KMS-11 (cell line): ENCODE results near the gene ABTB2.

ENCODE experiments used
- H2AFZ ChIP-seq: fragments of 200-600 bp; sonication (generic); 2 replicates; pipeline ENCODE4 v1.6.1; 2016; ENCODE audit warnings: antibody characterized with exemption, mixed run types, low read depth
- H3K27ac ChIP-seq: fragments of 200-600 bp; sonication (generic); 2 replicates; pipeline ENCODE4 v1.6.1; 2016; ENCODE audit warnings: mild to moderate bottlenecking, mixed run types
- H3K27me3 ChIP-seq: fragments of 200-600 bp; sonication (generic); 2 replicates; pipeline ENCODE4 v1.6.1; 2017; ENCODE audit warnings: mild to moderate bottlenecking, low read depth, mixed run types, moderate library complexity; ENCODE audit not compliant: insufficient read depth
- H3K36me3 ChIP-seq: fragments of 200-600 bp; sonication (generic); 2 replicates; pipeline ENCODE4 v1.6.1; 2017; ENCODE audit warnings: mild to moderate bottlenecking, mixed run types; ENCODE audit not compliant: insufficient read depth
- H3K4me1 ChIP-seq: fragments of 200-600 bp; sonication (generic); 2 replicates; pipeline ENCODE4 v1.6.1; 2016; ENCODE audit warnings: mild to moderate bottlenecking, low read depth, mixed run types; ENCODE audit not compliant: poor library complexity, severe bottlenecking
- H3K4me2 ChIP-seq: fragments of 200-600 bp; sonication (generic); 2 replicates; pipeline ENCODE4 v1.7.0; 2016; ENCODE audit warnings: mild to moderate bottlenecking, mixed run types
- H3K4me3 ChIP-seq: fragments of 200-600 bp; sonication (generic); IDR thresholded peaks from 2 replicates; pipeline ENCODE4 v1.6.1; 2017; ENCODE audit warnings: low read depth, low read length, mixed read lengths; ENCODE audit not compliant: insufficient read depth
- H3K79me2 ChIP-seq: fragments of 200-600 bp; sonication (generic); 2 replicates; pipeline ENCODE4 v1.6.1; 2016; ENCODE audit warnings: low read depth, mixed run types; ENCODE audit not compliant: insufficient read depth
- H3K9ac ChIP-seq: fragments of 200-600 bp; sonication (generic); 2 replicates; pipeline ENCODE4 v1.6.1; 2016; ENCODE audit warnings: mild to moderate bottlenecking, mixed run types
- H4K20me1 ChIP-seq: fragments of 200-600 bp; sonication (generic); 2 replicates; pipeline ENCODE4 v1.6.1; 2016; ENCODE audit warnings: mild to moderate bottlenecking, mixed run types; ENCODE audit not compliant: insufficient read depth
- TF ChIP-seq, protein P1 (sequence below): fragments of 200-600 bp; sonication (generic); conservative IDR thresholded peaks from 2 replicates; pipeline ENCODE4 v1.6.1; 2017; ENCODE audit warnings: low read depth, mild to moderate bottlenecking, antibody characterized with exemption, low read length, moderate library complexity, mixed read lengths

Gene ABTB2

DNA sequence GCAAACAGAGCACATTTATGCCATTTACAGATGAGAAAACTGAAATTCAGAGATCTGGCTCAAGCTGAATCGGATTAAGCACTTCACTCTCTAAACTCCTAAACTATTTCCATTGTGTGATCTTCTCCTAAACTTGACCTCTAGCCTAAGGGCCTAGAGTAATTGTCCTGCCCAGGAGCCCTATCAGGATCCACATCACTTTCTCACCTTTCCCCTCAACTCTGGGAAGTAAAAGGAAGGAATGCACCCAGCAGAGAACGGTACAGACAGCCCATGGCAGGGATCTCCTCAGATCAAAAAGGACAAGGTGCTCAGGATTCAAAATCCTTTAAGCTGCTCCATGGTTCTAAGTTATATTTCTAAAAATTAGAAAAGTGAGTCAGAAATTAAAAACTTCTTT, 102.7 kb downstream of the ABTB2 start:
- Histone ChIP-seq H4K20me1 (no peaks in the 10 kb centered on the region), H3K27ac (no peak overlapping the region), H3K4me3 (no peak overlapping the region), H3K4me1 (no peaks in the 10 kb centered on the region), H3K9ac (no peak overlapping the region), H3K79me2 (no peaks in the 10 kb centered on the region), H3K4me2 (no peak overlapping the region), H2AFZ (no peak overlapping the region), H3K36me3 (no peaks in the 10 kb centered on the region), H3K27me3 (no peaks in the 10 kb centered on the region)
- TF ChIP-seq, protein P1, sequence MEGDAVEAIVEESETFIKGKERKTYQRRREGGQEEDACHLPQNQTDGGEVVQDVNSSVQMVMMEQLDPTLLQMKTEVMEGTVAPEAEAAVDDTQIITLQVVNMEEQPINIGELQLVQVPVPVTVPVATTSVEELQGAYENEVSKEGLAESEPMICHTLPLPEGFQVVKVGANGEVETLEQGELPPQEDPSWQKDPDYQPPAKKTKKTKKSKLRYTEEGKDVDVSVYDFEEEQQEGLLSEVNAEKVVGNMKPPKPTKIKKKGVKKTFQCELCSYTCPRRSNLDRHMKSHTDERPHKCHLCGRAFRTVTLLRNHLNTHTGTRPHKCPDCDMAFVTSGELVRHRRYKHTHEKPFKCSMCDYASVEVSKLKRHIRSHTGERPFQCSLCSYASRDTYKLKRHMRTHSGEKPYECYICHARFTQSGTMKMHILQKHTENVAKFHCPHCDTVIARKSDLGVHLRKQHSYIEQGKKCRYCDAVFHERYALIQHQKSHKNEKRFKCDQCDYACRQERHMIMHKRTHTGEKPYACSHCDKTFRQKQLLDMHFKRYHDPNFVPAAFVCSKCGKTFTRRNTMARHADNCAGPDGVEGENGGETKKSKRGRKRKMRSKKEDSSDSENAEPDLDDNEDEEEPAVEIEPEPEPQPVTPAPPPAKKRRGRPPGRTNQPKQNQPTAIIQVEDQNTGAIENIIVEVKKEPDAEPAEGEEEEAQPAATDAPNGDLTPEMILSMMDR = no peak

DNA sequence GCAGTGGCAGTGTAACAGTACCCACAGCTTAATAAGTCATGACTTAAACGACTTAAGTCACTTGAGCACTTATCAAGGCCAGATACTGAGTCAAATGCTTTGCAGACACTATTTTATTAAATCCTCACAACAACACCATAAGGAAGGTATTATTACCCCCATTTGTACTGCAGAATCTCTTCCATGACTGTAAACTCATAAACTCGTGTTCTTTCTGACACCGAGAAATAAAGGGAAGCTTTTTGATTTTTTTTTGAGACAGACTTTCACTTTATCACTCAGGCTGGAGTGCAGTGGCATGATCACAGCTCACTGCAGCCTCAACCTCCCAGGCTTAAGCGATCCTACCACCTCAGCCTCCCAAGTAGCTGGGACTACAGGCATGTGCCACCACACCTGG, 103.8 kb downstream of the ABTB2 start:
- Histone ChIP-seq H3K27me3 (no peaks in the 10 kb centered on the region), H3K27ac (no peak overlapping the region), H3K36me3 (no peaks in the 10 kb centered on the region), H4K20me1 (no peaks in the 10 kb centered on the region), H3K4me1 (peaks cover under 1% of the 10 kb centered on the region), H3K9ac (no peak overlapping the region), H3K4me3 (no peak overlapping the region), H3K79me2 (no peaks in the 10 kb centered on the region), H3K4me2 (no peak overlapping the region), H2AFZ (no peak overlapping the region)
- TF ChIP-seq, protein P1 = no peak

DNA sequence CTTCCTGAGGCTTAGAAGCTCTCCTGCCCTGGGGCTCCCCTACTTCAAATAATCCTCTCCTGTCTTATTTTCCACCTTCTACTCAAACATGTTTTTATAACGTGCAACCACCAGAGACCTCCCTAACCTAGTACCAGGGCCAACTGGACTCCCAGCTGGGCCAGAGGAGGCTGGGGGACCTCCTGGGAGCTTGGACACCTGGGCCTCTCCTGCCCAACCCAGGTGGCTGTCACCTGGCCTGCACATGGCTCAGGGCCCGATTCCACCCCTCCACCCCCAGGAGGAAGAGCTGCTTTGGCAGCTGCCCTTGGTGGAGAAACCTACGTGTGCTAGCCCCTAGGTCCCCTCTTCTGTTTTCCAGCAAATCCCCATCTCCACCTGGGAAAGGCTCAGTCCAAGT, 105.2 kb downstream of the ABTB2 start:
- H3K4me1 ChIP-seq = peaks cover 14% of the 10 kb centered on the region
- H3K9ac ChIP-seq = no peak overlapping the region
- H4K20me1 ChIP-seq = no peaks in the 10 kb centered on the region

DNA sequence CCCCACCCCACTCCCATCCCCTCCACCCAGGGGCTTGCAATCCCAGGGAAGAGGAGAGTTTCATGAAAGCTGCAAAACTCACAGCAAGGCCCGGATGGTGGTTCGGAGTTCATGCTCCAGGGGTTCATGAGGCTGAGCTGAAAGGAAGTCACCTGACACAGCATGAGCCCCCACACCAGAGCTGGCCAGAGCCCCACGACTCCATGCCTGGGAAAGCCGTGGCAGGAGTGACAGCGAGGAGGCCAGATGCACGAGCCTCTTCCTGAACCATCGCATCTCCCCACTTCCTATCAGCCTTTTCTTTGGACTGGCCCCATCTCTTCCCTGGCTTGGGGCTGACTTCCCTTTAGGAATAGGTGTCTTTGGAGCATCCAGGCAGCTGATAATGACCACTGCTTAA, 105.8 kb downstream of the ABTB2 start:
- H3K79me2 ChIP-seq = no peaks in the 10 kb centered on the region
- H3K9ac ChIP-seq = no peak overlapping the region
- H2AFZ ChIP-seq = no peak overlapping the region
- H3K4me3 ChIP-seq = no peak overlapping the region
- no peak overlapping the region for H3K27ac ChIP-seq
- H3K27me3 ChIP-seq = no peaks in the 10 kb centered on the region
- no peaks in the 10 kb centered on the region for H3K36me3 ChIP-seq
- no peaks in the 10 kb centered on the region for H4K20me1 ChIP-seq
- H3K4me2 ChIP-seq = no peak overlapping the region
- peaks cover 20% of the 10 kb centered on the region for H3K4me1 ChIP-seq
- TF ChIP-seq, protein P1 = no peak

More for the DNA sequence above, 105.2 kb downstream of the ABTB2 start:
- Histone ChIP-seq H3K4me2 (no peak overlapping the region), H3K79me2 (no peaks in the 10 kb centered on the region), H2AFZ (no peak overlapping the region), H3K27me3 (no peaks in the 10 kb centered on the region), H3K4me3 (no peak overlapping the region), H3K36me3 (no peaks in the 10 kb centered on the region), H3K27ac (no peak overlapping the region)
- TF ChIP-seq, protein P1 = no peak
